ENCODE data around the gene IGFN1.
"Not testable (repeated sequence)": the region's sequence is repeated elsewhere in the genome, so short reads cannot be mapped to it uniquely, and the experiment has no call there.

The IGFN1 gene

DNA sequence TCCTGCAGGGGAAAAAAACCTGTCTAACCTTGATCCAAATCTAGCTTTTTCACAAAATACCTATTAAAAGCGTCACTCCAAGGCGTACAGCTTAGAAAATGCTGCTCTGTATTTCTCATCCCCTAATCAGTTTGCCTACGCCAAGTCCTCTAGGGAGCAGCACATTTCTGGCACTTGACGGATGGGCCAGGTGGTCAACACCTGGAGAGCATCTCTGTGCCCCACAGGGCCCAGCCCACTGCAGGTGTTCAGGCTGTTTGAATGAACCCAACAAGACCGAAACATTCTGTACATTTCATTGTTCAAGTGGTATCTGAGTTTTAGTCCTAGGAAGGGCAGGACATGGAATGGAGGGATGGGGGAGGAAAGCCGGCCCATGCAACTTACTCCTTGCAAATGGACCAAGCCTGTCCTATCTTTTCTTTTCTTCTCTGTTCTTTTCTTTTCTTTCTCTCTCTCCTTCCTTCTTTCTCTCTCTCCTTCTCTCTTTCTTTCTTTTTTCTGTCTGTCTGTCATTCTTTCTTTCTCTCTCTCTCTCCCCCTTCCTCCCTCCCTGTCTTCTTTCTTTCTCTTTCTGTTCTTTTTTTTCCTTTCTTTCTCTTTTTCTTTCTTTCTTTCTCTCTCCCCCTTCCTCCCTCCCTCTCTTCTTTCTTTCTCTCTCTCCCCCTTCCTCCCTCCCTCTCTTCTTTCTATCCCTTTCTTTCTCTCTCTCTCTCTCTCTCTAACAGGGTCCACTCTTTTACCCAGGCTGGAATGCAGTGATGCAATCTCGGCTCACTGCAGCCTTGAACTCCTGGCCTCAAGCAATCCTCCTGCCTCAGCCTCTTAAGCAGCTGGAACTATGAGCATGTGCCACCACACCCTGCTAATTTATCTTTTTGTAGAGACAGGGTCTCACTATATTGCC is 29.1 kb downstream of the IGFN1 start:
- DNase-seq, result peak; percentile 50

DNA sequence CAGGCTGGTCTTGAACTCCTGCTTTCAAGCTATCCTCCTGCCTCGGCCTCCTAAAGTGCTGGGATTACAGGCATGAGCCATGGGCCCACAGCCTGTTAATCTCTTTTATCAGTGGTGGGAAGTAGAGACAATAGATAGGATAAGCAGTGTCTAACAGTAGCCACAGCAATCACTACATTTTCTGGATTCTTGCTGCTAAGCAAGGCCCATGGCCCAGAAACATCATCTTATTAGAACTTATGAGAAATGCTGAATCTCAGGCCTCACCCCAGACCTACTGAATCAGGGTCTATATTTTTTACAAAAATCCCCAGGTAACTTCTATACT is 29.7 kb downstream of the IGFN1 start:
- DNase-seq, result no peak

DNA sequence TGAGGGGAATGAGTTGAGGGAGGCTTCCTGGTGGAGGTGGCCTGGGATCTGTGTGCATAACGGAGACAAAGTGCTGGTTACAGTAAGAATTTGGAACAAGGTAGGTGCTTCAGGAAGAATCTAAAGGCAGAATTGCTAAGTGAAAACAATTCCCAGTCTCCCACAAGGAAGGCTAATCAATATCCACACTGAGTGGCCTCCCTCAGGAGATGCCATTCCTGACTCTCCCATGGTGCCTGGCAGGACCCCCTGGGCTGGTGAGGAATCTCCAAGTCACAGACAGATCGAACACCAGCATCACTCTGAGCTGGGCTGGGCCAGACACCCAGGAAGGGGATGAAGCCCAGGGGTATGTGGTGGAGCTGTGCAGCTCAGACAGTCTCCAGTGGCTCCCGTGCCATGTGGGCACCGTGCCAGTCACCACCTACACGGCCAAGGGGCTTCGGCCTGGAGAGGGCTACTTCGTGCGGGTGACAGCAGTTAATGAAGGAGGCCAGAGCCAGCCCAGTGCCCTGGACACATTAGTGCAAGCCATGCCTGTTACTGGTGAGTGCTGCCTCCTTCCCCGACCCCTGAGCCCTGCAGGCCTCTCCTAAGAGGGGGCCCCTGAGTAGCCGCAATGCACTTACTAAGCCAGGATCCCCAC is 30.7 kb downstream of the IGFN1 start:
- no peak for DNase-seq

DNA sequence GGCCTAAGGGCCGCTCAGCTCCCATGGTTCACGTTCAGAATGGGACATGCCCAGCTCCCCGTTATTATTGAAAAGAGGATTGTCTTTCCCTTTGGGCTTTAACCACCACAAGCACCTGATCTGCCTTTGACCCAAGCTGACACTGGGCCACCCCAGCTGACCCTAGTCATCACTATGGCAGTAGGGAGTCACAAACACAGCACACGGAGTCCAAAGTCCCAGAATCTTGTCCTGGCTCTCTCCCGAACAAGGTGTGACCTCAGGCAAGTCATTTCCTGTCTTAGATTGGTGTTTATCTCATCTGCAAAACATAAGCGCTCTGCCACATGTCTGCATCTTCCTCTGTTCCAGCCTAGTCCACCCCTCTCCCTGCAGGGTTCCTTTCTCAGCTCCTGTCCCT is 31.5 kb downstream of the IGFN1 start:
- no peak for DNase-seq

DNA sequence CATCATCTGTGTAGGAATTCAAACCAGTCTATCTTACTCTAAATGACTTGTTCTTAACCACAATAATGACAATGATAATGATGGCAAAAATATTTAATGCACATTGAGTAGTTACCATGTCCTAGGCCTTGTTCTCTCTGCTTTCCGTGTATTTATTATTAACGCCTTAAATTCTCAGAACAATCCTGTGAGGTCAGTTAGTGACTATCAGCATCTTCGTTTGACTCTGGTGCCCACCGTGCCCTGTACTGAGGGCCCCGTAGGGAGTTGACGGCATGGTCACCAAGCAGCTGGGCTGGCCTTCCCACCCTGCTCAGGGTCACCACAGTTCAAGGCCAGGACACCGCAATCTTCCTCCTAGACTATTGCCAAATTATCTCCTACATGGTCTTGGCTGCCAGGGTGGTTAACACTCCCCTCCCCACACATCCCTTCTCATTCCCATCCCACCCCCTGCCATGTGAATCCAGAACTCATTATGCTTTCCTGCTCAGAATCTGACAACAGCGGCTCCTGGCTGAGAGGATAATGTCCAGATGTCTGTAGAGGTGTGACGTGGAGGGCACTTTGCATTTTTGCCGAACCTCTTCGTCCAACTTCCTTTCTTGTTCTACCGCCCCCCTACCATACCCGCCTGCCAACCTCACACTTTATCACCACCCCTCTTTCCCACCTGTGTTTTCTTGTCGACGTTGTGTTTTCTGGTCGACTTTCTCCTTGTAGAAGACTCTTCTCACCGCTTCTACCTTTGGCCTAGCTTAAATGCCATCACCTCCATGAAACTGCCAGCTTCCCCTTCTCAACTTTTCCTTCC is 33.4 kb downstream of the IGFN1 start:
- no peak for DNase-seq

DNA sequence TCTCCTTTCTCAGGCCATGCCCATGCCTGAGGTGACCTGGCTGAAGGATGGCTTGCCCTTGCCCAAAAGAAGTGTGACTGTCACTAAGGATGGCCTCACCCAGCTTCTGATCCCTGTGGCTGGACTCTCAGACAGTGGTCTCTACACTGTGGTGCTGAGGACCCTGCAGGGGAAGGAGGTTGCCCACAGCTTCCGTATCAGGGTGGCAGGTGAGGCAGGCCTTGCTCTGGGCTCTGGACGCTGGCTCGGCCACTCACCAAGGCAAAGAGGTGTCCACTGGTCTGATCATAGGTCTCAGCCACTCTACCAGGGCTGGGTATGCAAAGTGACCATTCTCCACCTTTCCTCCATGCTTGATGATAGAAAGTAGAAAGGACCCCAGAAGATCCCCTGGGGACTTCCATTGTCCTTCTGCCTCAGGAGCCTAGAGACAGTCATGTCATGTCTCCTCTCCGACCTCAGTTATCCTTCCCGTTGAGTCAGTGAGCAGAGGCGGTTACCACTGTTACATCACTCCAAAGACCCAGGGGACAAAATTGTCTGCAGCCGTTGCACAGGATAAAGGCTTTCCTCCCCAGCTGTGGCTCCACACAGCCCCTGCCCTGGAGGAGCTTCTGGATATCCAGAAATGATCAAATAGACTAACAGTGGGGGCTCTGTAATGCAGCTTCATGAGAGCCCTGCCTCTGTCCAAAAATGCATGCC is 34.2 kb downstream of the IGFN1 start:
- no peak for DNase-seq

DNA sequence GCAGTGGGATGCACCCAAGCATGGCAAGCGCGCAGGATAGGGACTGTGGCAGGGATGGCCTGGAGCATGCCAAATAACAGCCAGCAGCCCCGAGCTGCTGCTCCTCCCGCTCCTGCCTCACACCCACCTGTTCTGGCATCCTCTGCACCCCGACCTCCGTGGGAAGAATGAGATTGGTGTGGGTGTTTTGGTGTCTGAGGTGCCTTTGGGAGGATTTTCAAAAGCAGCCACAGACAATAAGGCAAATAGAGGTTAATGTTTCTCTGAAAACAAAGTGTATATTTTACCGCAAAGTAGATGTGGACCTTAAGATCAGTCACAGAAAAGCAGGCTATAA is 35.5 kb downstream of the IGFN1 start:
- DNase-seq, result no peak

DNA sequence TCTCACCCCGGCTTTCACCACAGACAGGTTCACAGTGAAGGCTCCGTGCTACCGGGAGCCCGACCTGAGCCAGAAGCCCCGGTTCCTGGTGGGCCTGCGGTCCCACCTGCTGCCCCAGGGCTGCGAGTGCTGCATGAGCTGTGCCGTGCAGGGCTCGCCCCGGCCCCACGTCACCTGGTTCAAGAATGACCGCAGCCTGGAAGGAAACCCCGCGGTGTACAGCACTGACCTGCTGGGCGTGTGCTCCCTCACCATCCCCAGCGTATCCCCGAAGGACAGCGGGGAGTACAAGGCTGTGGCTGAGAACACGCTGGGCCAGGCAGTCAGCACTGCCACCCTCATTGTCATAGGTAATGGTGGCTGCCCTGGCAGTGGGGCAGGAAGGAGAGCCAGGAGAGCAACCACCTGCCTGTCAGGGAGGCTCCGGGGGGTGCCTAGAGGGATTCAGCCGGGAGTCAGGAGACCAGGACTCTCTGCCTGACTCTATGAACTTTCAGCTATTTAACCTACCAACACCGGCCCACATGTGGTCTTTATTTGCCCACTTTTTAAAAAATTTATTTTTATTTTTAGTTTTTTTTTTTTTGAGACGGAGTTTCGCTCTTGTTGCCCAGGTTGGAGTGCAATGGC is 36.4 kb downstream of the IGFN1 start:
- DNase-seq, result no peak

DNA sequence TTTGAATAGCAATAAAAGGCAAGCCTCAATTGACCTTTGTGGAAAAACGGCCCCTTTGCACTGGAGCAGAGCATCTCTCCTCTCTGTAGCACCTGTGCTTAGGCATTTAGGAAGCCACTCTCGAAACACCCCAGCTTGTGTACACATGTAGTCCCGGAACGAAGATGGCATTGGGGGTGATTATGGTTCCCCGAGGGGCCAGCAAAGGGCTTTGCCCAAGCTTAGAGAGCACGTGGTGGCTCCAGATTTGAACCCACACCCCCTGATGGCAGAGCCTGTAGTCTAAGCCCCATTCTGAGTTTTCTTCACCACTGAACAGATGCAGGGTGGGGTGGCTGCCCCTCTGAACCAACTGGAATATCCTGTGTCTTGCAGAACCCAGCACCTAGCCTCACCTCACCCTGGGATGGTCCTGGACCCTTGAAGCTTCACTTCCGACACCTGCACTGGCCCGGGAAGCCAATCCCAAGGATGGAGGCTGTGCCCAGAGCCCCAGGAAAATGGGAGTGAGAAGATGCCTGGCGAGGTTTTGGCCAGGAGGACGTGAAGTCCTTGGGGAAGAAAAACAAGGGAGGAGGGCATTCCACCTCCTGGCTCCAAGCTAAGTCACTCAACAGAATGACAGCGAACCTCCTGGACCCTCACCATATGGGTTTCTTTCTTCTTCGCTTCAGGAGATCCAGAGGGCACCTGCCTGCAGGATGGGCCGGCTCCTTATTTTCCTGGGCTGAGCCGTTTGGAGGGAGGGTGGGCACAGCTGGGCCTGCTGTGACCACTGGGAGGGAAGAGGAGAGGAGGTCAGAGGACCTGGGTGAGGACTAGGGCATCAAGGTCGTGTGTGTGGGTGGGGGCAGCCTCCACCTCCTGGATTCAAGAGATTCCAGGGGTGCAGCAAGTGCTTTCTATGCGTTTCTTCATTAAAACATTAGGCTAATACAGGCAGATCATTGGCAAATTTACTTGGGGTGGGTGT is 37.7 kb downstream of the IGFN1 start:
- DNase-seq, result no peak

DNA sequence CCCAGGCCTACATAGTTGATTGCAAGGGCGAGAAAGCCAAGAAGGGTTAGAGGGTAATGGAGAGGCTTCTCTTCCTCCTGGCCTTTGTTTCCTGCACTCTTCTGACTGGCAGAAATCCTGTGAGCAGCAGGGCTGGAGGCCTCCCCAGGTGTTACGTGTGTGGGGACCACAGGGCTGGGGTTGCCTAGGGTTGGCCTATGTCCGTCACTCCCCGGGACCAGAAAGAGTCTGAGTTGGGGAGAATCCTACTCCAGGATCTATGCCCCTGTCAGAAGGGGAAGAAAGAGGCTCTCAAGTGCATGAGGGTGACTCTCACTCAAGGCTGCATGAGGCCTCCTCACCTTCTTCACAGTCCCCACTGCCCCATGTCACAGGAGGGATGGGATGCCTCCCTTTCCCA is 38.5 kb downstream of the IGFN1 start:
- DNase-seq, result no peak

DNA sequence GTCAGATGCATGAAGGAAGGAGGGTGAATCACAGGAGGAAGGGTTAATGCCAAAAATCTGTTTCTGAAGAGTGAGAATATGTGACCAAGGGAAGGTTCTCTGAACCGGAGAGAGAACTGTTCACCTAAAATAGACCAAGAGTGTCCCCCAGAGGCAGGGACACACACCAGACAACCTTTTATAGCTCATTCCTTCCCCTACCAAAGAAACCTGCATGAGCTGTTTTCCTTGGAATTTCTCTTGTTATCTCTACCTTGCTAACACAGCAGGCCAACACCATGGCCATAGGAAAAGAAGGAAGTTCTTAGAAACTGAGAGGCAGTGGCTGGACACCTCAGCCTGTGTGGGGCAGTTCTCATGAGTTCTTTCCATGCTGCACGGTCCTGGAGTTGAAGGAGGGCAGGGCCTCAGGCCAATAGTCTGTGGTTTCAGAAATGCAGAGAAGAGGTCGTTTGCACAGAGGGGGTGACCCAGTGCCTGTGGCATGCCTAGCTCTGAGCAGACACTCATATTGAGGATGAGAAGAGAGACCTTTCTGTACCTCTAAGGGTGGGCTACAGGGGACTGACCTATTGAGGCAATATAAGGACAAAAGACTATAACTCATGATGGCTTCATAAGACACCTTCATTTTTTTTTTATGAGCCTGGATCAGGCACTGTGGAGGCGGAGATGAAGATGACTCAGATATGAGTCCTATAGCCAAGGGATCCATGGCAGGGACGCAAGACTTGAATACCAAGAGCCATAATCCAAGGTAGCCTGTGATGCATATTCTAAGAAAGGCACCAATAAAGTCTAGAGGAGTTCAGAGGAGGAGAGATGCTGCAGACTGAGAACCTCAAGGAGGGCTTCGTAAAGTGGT is 39.4 kb downstream of the IGFN1 start:
- DNase-seq, result no peak

DNA sequence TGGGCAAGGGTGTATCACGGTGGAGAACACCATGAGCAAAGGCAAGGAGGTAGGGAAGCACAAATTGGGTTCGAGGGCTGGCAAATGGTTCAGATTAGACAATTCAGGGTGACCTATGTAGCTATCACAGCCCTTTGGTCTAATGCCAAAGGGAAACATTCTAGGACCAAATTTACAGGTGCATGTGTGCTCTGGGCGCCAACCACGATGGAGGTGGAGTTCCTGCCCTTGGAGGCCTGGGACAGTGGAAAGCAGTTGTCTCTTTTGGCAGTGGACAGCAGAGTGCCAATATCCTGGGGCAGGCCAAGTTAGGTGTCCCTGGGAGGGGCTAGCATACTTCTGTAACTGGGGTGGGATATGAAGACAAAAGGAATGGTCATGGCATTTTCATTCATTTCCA is 40.1 kb downstream of the IGFN1 start:
- DNase-seq, result no peak

DNA sequence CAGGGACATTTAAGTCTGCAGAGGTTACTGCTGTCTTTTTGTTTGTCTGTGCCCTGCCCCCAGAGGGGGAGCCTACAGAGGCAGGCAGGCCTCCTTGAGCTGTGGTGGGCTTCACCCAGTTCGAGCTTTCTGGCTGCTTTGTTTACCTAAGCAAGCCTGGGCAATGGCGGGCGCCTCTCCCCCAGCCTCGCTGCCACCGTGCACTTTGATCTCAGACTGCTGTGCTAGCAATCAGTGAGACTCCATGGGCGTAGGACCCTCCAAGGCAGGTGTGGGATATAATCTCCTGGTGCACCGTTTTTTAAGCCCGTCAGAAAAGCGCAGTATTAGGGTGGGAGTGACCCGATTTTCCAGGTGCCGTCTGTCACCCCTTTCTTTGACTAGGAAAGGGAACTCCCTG is 49.0 kb downstream of the IGFN1 start:
- not testable (repeated sequence) for DNase-seq

DNA sequence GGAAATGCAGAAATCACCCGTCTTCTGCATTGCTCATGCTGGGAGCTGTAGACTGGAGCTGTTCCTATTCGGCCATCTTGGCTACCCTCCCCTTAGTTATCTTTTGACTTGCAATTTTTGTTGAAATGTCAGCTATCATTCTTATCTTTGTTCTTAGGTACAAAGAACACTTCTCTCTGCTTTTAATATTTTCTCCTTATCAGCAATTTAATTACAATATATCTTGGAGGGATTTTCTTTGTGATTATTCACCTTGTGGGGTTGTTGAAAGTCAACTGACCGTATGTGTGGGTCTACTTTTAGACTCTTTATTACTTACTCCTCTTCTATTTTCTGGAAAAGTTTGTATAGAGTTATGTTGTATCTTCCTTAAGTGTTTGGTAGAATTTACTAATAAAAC is 49.5 kb downstream of the IGFN1 start:
- no peak for DNase-seq

DNA sequence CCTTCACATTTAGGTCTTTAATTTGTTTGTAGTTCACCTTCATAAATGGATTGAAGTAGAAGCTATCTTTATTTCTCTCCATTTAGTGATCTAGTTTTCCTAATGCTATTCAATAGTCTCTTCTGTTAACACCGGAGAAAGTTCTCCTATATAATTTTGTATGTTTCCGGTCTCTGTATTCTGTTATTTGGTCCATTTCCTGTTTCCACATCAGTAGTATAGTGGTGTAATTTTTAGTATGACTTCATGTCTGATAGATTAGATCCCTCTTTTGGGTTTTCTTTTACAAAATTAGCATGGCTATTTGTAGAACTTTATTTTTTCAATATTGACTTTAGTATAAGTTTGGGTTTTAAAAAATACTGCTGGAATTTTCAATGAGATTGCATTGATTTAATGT is 51.1 kb downstream of the IGFN1 start:
- DNase-seq, result no peak

DNA sequence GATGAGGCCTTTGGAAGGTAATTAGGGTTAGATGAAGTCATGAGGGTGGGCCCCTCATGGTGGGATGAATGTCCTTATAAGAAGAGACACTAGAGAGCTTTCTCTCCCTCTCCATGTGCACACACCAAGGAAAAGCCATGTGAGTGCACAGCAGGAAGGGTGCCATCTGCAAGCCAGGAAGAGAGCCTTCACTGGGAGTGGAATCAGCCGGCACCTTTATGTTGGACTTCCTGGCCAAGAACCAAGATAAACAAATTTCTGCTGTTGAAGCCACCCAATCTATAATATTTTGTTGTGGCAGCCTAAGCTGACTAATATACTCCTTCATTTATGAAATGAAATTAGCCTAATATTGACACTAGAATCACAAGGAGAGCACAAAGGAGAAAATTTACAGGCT is 54.5 kb downstream of the IGFN1 start:
- no peak for DNase-seq

DNA sequence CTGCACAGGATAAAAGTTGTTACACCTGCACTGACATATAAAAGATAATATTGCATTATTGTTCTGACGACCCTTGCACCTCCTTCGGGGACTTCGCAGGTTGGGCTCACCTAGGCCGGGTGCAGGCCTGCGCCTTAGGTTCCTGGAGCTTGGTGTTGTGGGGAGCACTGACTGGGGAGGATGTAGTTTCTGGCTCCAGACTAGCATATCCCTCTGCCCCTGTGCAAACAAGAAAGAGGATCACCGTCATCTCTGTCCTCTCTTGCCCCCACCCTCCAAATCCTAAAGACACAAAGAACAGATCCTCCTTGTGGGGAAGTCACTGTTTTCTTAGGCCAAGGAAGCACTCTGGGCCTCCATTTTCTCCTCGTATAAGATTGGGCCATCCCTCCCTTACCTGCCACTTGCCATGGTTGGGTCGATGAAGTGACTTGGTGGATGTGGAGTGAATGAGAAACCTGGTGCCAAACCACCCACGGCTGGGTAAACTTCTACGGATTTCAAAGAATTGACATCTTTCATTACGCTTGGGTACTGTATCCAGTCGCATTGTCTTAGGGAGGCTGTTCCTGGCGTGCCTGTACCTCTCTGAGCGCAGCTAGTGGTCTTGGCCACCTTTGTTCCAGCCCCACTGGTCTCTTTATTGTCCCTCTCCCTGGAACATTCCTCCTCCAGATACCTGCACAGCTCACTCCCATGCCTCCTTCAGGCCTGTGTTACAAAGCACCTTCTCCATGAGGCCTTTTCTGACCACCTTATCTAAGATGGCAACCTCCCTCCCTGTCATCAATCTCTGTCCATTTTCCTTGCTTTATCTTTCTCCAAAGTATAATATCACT is 58.3 kb downstream of the IGFN1 start:
- DNase-seq, result no peak

DNA sequence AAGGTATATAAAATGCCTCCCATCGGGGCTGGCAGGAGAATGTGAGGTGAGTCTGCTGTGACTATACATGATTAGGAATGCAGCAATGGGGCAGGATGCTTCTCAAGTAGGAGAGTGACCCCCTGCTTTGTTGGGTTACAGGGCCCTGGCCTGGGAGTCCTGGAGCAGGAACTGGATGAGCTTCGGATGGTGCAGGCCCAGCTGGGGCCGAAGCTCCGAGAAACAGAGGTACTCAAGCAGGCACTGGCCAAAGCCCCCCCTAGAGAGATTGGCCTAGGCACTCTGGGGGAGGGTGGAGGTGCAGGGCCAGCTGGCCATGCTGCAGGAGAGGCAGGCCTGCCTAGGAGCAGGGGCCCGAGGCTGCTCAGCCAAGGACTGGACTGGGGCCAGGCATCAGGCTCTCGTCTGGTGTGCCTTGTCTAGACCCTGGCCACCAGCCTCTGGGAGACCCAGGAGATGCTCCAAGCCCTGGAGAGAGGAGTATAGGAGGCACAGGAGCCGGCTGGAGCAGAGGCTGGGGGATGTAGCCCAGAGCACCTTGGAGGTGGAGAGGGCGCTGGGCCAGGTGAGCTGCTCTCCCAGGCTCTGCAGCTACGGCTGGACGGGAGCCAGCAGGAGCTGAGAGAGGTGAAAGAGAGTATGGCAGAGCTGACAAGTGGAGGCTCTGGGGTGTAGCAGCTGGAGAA is 59.8 kb downstream of the IGFN1 start:
- DNase-seq, result peak; percentile 66

DNA sequence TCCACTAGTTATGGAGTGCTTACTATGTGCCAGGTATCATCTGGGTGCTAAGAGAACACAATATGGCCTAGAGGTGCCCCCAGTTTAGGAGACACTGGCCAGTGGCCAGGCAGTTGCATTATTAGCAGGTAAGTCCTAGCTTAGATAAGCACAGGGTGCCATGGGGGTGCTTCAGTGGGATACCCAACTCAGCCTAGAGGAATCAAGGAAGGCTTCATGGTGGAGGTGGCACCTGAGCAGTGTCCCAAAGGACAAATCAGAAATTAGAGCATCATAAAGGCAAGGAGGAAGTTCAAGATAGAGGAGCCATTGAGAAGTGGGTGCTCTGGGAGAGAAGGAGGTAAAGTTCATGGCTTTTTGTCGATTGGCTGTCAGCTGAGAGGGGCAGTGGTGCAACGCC is 60.8 kb downstream of the IGFN1 start:
- DNase-seq, result no peak

Data from RPMI8226 (cell line).